ENCODE measurements around the gene DNAJC1. TPM values are rescaled to one million over a fixed set of nuclear protein-coding genes. Genes with fewer than 3 reads are reported as not detected.

The DNAJC1 gene
- total and polyA plus RNA-seq, 2 of the 8 experiments (the other 6 are each of a cell fraction or from before 2014, with no cell fraction given) = 6.8 to 14.8 TPM

DNA sequence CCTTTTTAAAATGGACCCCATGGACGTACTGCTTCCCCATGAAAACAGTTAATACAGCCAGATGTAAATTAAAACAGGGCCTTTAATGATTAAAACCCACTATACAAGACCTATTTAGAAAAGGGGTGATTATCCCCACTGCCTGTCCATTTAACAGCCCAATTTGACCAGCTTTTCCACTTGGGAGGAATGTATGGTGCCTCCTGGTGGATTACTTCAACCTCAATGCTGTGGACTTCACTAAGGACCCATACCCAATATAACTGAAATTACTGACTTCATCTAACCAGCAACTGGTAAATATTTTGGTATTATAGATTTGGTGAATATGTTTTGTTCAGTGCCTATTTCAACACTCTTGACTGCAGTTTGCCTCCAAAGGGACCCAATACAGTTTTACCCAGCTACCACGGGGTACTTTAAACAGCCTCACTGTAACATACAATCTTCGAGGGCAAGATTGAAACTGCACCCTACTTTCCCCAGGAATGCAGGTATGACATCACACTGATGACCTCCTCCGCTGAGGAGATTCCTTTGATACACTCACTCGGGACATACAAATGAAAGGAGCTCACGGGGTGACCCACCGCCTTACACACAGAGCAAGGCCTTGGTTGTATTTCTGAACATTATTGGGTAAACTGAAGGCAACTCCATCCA, 192.8 kb downstream of the DNAJC1 start:
- H3K23me2 ChIP-seq (ENCODE audit: low read depth, low read length) = no peaks in the 10 kb centered on the region
- H3K18ac ChIP-seq (ENCODE audit: extremely low read depth, low read length) = no peak overlapping the region
- H3K9ac ChIP-seq (replicated peaks in 1 of 4; ENCODE audit: extremely low read depth in 1 of 4, low read depth in 3 of 4, low read length in 3 of 4) = no peak overlapping the region
- no peak overlapping the region for H3K4me3 ChIP-seq (ENCODE audit: extremely low read depth in 1 of 4, insufficient read depth in 2 of 4, low read depth in 3 of 4, low read length in 4 of 4)
- no peak overlapping the region for H3K56ac ChIP-seq (replicated peaks; ENCODE audit: insufficient read length, low read depth, low read length)
- H3K4me1 ChIP-seq (replicated peaks in 1 of 4; ENCODE audit: control insufficient read depth in 3 of 4, insufficient read depth in 4 of 4, low read length in 3 of 4) = peaks cover 3 to 12% (median 8%) of the 10 kb centered on the region in 4 experiments; a peak in 6 of 7 replicates
- CTCF ChIA-PET (ENCODE audit: partially characterized antibody) = interaction anchor here (0.6 to 1.5 kb wide), 5 partner anchors 8 to 495 kb away, joined by 3 to 8 read pairs (median 3); no protein-coding TSS in a partner anchor
- no peak overlapping the region for H3K4me2 ChIP-seq (ENCODE audit: insufficient read depth in 1 of 2, low read depth in 2 of 2, low read length in 2 of 2)
- H3K4ac ChIP-seq (replicated peaks; ENCODE audit: insufficient read length, low read depth, low read length) = no peak overlapping the region
- H4K20me1 ChIP-seq (replicated peaks in 1 of 2; ENCODE audit: control insufficient read depth in 1 of 2, insufficient read depth in 2 of 2, low read length in 2 of 2) = no peaks in the 10 kb centered on the region
- H3K14ac ChIP-seq (ENCODE audit: insufficient read length) = no peak overlapping the region
- H2AFZ ChIP-seq (ENCODE audit: low read length) = no peak overlapping the region
- POLR2A ChIA-PET (ENCODE audit: partially characterized antibody) = no interaction called here
- no peak for DNase-seq (ENCODE audit: low read depth in 1 of 2, low spot score in 2 of 2)
- H3K36me3 ChIP-seq (ENCODE audit: control insufficient read depth in 2 of 4, insufficient read depth in 4 of 4, low read length in 3 of 4) = peaks cover 0 to 2% (median 0%) of the 10 kb centered on the region in 4 experiments; a peak in 1 of 8 replicates
- no peaks in the 10 kb centered on the region for H3K9me3 ChIP-seq (ENCODE audit: insufficient read depth in 2 of 2, low read depth in 1 of 2, low read length in 1 of 2)
- H2BK5ac ChIP-seq (ENCODE audit: low read depth, low read length) = peak overlapping the region; percentile 15; the same call in 1 of the 2 replicates
- H2BK120ac ChIP-seq (replicated peaks; ENCODE audit: low read depth, low read length) = no peak overlapping the region
- no peaks in the 10 kb centered on the region for H3K79me2 ChIP-seq (ENCODE audit: control insufficient read depth in 1 of 2, insufficient read depth in 2 of 2, low read length in 2 of 2)
- no peak overlapping the region for H4K91ac ChIP-seq (replicated peaks; ENCODE audit: insufficient read length, low read length)
- WGBS, 2 experiments (ENCODE audit: extremely low coverage in 1 of 2, insufficient coverage in 1 of 2, insufficient read length in 1 of 2, insufficient replicate concordance in 2 of 2, low coverage in 1 of 2, low lambda C conversion rate in 2 of 2, missing lambda C conversion rate in 1 of 2) = 89% methylated on average over 7 of the region's 7 CpGs; no CpG with 5 or more reads in 1 of the 2 experiments
- peak; percentile 52 for FAIRE-seq
- no peak overlapping the region for H4K5ac ChIP-seq (ENCODE audit: insufficient read length, low read depth, low read length)
- no peak overlapping the region for H3K27ac ChIP-seq (ENCODE audit: low read depth, low read length)
- no peak overlapping the region; the same call in 1 of the 2 replicates for H2BK12ac ChIP-seq (ENCODE audit: low read depth, low read length)
- no peaks in the 10 kb centered on the region for H3K79me1 ChIP-seq (ENCODE audit: low read depth, low read length)
- H3K23ac ChIP-seq (ENCODE audit: insufficient read length) = no peak overlapping the region
- H2BK20ac ChIP-seq (ENCODE audit: low read length) = no peak overlapping the region
- no peaks in the 10 kb centered on the region for H3K27me3 ChIP-seq (replicated peaks in 1 of 4; ENCODE audit: control insufficient read depth in 3 of 4, extremely low read depth in 1 of 4, insufficient read depth in 3 of 4, low read length in 3 of 4)
- H4K8ac ChIP-seq (ENCODE audit: extremely low read depth, insufficient read depth, low read length) = no peak overlapping the region
- H2BK15ac ChIP-seq (ENCODE audit: low read length) = no peak overlapping the region
- H2AK5ac ChIP-seq (ENCODE audit: low read depth, low read length) = no peak overlapping the region
- TF ChIP-seq TEAD4 (IDR thresholded peaks at IDR 0.05; ENCODE audit: low read depth, low read length) (peak; percentile 61; the same call in 1 of the 2 replicates), POU5F1 (IDR thresholded peaks at IDR 0.05; ENCODE audit: low read depth, low read length) (no peak), RAD21 (IDR thresholded peaks at IDR 0.05 in 1 of 2, conservative IDR thresholded peaks at IDR 0.05 in 1 of 2; ENCODE audit: low read depth in 2 of 2, low read length in 2 of 2) (peak; percentile 36 to 49), NRF1 (IDR thresholded peaks at IDR 0.05; ENCODE audit: low read depth, low read length) (no peak), RFX5 (IDR thresholded peaks at IDR 0.05; ENCODE audit: borderline replicate concordance, low read depth, low read length) (no peak), RXRA (IDR thresholded peaks at IDR 0.05; ENCODE audit: insufficient read depth, low read depth, low read length) (no peak), SP1 (IDR thresholded peaks at IDR 0.05; ENCODE audit: low read depth, low read length) (no peak), TAF7 (optimal IDR thresholded peaks at IDR 0.05; ENCODE audit: borderline replicate concordance, low read depth, low read length) (no peak), JUND (IDR thresholded peaks at IDR 0.05; ENCODE audit: low read length) (peak; percentile 20; the same call in 1 of the 2 replicates)
- TF ChIP-seq, protein P1, sequence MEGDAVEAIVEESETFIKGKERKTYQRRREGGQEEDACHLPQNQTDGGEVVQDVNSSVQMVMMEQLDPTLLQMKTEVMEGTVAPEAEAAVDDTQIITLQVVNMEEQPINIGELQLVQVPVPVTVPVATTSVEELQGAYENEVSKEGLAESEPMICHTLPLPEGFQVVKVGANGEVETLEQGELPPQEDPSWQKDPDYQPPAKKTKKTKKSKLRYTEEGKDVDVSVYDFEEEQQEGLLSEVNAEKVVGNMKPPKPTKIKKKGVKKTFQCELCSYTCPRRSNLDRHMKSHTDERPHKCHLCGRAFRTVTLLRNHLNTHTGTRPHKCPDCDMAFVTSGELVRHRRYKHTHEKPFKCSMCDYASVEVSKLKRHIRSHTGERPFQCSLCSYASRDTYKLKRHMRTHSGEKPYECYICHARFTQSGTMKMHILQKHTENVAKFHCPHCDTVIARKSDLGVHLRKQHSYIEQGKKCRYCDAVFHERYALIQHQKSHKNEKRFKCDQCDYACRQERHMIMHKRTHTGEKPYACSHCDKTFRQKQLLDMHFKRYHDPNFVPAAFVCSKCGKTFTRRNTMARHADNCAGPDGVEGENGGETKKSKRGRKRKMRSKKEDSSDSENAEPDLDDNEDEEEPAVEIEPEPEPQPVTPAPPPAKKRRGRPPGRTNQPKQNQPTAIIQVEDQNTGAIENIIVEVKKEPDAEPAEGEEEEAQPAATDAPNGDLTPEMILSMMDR (IDR thresholded peaks at IDR 0.05; ENCODE audit: control extremely low read depth in 1 of 3, insufficient read depth in 1 of 3, low read depth in 1 of 3, low read length in 3 of 3) = peak in 1 of 3 experiments; percentile 29; a peak in 2 of 4 replicates
